HG03460 (cell line): ENCODE measurements around the gene ZNF790.

Source experiments
- ATAC-seq: cut with Tn5 transposase; IDR thresholded peaks from one replicate; pipeline ENCODE4 v1.9.1; 2021; ENCODE audit not compliant: unreplicated experiment

Gene ZNF790

DNA sequence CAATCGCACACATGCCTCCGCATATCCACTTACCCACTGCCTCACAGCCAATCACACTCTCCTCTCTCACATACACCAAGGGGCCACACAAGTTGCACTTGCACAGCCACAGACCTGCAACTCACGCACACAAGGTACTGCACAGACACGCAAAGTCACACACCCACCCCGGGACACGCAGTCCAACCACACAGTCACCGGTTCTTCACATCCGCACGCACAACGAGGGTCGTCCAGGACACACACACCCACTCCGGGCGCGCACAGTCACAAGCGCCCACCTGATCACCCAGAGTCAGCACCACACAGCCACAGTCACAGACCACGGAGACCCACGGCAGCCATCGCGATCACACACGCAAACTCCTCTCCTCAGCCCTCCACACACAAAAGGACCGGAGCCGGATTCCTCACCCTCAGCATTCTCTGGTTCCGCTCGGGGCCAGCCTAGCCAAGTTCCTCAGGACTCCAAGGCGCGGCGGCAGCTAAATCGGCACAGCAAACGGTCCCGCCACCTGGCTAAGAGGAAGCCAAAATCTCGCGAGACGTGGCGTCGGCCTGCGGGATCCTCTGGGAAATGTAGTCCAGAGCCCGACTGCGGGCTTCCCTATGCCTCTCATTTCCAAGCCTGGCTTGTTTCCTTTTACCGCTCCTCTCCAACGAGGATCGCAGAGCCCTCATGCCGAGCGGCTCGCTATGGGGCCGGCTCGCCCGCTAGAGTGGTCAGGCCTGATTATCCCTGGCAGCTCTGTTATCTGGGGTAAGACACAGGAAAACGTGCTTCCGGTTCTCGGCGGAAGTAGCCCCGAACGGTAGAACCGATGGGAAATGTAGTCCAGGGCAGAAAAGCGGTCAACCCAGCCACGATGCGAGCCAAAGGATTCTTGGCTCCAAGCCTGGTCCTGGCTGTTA, 65.6 kb downstream of the ZNF790 start, which contains the start of gene ZNF850:
TSS of gene ZNF850 (minus strand) at position 497 of the 912 bp plus-strand sequence. CDS start 10,201 bp downstream, outside the sequence.
- peak; percentile 93 for ATAC-seq

DNA sequence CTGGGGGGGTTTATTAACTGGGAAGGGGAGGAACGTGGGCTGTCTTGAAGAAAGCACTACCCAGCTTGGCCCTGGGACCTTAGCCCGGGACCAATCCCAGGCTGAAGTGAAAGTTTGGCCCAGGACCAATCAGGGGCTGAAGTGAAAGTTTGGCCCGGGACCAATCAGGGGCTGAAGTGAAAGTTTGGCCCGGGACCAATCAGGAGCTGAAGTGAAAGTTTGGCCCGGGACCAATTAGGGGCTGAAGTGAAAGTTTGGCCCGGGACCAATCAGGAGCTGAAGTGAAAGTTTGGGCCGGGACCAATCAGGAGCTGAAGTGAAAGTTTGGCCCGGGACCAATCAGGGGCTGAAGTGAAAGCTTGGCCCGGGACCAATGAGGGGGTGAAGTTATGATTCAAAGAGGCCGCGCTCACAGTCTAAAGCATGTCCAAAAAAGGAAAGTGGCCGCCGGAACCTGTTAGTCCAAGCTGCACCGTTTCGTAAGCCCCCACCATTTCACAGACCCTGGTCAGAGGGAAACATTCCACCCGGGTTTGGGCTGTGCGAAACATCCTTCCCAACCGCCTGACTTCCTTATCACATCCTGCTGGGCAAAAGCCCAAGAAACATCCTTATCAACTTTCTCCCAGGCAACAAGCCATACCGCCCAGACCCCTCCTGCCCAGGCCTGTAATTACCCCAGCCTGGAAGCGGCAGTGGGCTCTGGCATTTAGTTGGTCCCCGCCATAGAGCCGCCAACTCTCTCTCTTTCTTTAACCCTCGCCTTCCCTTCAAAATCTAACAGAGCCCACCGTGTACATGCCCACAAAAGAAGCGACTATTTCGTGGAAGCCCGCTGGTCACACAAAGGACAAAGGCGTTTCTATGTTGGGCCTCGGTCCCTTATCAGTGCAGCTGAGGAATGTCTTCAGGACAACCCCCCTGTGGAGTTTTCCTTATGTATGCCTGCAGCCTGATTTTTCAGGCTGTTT, 66.6 kb downstream of the ZNF790 start:
- no peak for ATAC-seq
